NCI-H524 (cell line): ENCODE data around the gene NCLN.
"Not testable (repeated sequence)": the region's sequence is repeated elsewhere in the genome, so short reads cannot be mapped to it uniquely, and the experiment has no call there.

Experiments used
- DNase-seq, 2 experiments: peaks; one replicate each; lab custom pipeline; 2025; lab: John Stamatoyannopoulos, UW

The NCLN gene

GRCh38 chr19:3198901-3199700 is 13.4 kb downstream of the NCLN start:
- DNase-seq, result no peak

- no peak for DNase-seq
Observed at GRCh38 chr19:3201072-3201700, 15.5 kb downstream of the NCLN start.

GRCh38 chr19:3201911-3202310 is 16.2 kb downstream of the NCLN start:
- DNase-seq, result no peak

GRCh38 chr19:3202346-3202745 is 16.6 kb downstream of the NCLN start:
- DNase-seq, result no peak

GRCh38 chr19:3202895-3203294 is 17.2 kb downstream of the NCLN start:
- not testable (repeated sequence) for DNase-seq

GRCh38 chr19:3203805-3204645 is 18.3 kb downstream of the NCLN start:
- DNase-seq, result no peak

- no peak for DNase-seq
Observed at GRCh38 chr19:3204646-3205275, 19.0 kb downstream of the NCLN start.

- no peak for DNase-seq
Observed at GRCh38 chr19:3206216-3206953, 20.7 kb downstream of the NCLN start.

- no peak for DNase-seq
Observed at GRCh38 chr19:3207461-3208242, 21.9 kb downstream of the NCLN start.

- no peak for DNase-seq
Observed at GRCh38 chr19:3208317-3209207, 22.8 kb downstream of the NCLN start.

- peak in 1 of 2 experiments; percentile 52 for DNase-seq
Observed at GRCh38 chr19:3210347-3211017, 24.8 kb downstream of the NCLN start.

- no peak for DNase-seq
Observed at GRCh38 chr19:3211191-3211590, 25.5 kb downstream of the NCLN start.

GRCh38 chr19:3213159-3213558 is 27.4 kb downstream of the NCLN start:
- DNase-seq, result no peak

- DNase-seq, result no peak
Observed at GRCh38 chr19:3216874-3217273, 31.1 kb downstream of the NCLN start.

- no peak for DNase-seq
Observed at GRCh38 chr19:3220576-3220975, 34.8 kb downstream of the NCLN start.

- not testable (repeated sequence) for DNase-seq
Observed at GRCh38 chr19:3221576-3221975, 35.8 kb downstream of the NCLN start.

GRCh38 chr19:3222709-3223108 is 37.0 kb downstream of the NCLN start:
- DNase-seq, result no peak

GRCh38 chr19:3224346-3225168 is 38.8 kb downstream of the NCLN start, which contains the start of gene CELF5:
Gene CELF5 (plus strand): TSS chr19:3224661. CDS start chr19:3224740, 79 bp downstream.
- peak in 1 of 2 experiments; percentile 56 for DNase-seq
